Stimulated activated CD4-positive, alpha-beta T cell treated with anti-CD3 and anti-CD28 coated beads, Interleukin-4, amount 100 ng/mL, for 1 hour (primary cell): ENCODE results near the gene PTGES.

Experiments used
- DNase-seq: peaks from one replicate; pipeline ENCODE4 v3.0.0-alpha.2; 2020

Gene PTGES

DNA sequence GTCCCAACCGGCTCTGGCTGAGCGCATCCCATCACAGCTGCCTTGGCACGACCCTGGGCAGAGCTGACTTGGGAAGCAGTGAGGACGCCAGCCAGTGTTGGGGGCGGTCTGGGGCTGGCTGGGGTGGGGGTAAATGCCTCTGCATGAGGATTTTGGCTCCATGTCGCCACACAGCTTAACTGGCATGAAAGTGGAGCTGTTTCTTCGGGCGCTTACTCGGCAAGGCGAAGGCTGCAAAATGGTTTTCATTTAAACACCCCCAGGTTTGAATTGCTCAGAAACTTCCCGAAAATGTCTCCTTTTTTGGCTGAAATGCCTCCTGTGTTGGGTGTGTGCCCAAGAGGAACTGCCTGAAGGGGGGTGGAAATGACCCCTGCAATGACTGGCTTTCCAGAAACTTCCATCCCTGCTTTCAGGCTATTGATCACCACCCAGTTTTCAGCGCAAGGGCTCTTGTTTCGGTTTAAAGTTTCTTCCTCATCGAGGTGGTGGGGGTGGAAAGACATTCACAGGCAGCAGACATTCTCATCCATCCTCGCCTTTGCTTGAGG lies 38.3 kb downstream of the PTGES start:
- DNase-seq = no peak

DNA sequence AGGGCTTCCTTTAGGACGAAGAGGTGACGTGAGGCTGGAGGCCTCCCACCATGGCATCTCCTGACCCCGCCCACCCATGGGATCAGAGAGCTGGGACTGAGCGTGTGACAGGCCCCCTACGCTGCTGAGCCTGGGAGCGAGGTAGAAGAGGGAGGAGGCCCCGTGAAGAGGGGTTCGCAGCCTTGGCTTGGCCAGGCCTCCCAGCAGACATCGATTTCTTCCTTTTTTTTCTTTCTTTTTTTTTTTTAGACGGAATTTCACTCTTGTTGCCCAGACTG lies 39.5 kb downstream of the PTGES start:
- no peak for DNase-seq

DNA sequence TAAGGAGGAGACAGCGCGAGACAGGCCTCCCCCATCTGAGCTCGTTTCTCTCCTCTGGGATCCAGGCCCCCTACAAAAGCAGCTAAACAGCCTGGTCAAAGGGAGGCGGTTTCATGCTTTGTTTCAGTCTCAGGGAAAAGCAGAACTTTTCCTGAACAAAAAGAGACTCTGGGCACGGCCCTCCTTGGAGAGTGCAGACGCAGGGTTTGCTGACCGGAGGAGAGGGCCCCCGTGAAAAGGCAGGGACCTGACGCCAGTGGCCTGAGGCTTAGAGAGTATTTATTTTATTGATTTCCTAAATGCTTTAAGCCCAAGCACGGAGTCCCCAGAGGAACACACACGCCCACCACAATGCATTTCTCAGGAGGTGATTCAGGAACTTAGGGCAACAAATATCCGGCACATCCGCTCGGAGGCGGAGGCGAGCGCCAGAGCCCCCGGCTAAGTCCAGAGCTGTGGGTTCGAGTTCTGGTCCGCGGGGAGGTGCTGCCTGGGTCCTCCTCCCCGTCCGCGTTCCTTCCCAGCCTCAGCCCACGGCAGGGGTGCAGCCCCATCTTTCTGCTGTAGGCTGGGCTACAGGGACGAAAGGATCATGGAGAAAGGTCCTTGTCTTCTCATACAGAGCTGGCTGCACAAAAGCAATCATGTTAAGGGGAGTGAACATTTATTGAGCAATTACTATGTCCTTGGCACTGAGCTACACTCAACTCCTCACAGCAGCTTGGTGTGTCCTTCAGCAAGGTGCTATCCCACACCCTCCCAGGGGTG lies 40.0 kb downstream of the PTGES start:
- no peak for DNase-seq

DNA sequence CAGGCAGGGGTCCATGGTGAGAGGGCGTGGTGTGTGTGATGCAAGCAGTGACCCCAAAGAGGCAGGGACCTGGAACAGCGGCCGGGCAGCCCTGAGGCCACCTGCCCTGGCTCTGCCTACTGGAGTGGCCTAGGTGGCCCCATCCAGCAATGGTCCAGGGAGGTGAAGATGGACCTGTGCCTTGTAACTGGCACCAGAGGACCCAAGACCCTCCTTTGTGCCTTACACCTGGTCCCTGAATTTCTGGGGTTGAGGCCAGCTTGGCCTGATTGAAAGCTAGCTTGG lies 42.7 kb downstream of the PTGES start:
- no peak for DNase-seq

DNA sequence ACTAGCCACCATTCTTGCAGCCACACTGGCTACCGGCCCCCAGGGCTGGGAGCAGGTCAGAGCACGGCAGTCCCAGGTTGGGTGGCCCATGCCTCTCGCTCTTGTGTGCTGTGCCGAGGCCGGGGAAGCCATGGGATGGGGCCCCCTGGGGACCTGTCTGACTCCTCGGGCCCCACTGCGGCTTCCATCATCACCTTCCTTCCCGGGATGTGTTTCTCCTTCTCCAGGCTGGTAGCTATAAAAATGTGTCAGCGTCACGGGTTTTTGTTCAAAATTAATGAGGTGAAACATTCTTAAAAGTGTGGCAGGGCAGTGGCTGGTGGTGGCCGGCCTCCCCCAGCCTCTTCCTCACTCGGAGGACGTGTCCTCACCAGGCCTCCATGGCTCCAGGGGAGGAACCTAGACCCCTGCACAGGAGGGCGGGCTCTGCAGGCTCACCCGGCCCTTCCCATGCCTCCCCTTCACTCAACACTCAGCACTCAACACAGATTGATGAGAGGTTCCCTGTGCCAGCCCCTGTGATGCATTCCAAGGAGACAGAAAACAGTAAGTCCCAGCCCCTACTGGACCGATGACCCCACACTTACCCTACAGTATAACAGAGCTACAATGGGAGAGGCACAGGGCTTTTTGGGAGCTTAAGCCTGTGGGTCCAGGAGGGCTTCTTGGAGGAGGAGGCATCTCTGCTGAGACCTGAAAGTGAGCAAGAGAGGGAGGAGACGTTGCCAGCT lies 43.2 kb downstream of the PTGES start:
- no peak for DNase-seq

DNA sequence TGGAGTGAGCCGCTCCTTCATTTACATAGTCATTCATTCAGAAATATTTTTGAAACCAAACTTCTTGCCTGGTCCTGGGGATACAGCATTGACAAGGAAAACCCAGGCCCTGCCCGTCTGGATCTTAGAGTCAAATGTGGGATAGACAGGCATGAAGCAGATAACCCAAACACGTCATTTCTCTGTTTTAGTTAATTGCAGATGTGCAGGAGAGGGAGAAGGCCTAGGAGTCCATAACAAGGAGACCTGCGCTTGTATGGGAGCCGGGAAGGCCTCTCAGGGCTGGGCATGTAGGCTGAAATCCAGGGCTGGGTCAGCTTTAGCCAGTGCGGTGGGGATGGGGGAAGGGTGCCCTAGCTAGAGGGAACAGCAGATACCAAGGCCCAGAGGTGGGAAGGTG lies 44.0 kb downstream of the PTGES start:
- no peak for DNase-seq

DNA sequence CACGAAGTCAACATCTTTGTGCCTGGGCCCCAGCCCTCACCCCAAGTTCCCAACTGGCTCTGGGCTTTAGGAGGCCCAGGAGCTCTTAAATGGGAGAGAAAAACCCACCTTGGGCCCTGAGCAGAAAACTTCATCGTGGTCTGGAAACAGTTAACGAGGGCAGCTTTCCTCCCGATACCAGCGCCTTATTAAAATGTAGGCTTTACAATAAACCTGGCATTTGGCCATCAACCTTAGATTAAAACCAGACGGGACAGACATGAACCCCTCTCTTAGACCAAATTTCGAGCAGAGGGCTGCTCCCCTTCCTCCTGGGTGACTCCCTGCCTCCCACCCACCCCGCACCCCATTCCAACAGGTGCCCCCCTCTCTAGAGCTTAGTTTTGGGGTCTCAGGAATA lies 48.0 kb downstream of the PTGES start:
- no peak for DNase-seq

DNA sequence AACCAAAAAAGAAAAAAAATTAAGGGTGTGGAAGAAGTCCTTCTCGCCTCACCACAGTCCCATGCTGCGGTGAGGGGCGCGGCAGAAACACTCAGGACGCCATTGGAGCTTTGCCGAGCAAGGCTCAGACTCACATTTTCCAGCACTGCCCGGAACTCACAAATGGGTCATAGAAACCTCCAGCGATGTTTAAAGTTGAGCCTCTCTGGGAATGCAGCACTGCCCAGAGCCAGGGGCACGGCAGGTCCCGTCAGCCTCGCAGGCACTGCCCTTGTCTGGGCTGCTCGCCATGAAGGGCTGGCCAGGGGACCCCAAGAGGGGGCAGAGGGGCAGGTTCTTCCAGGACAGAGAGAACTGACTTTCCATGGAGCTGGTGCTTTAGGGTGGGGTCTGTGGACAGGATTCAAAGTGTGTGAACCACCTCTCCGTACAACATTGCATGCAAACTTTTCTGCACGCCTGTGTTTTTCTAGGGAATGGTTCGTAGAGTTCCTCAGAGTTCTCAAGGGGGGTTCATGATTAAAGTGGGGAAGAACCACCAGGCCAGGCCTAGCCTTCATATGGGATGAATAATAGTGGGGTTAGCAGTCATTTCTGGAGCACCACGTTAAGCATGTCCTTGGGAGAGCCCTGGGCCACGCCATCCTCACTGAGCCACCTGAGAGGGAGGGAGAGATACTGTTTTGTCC lies 49.0 kb downstream of the PTGES start:
- no peak for DNase-seq

DNA sequence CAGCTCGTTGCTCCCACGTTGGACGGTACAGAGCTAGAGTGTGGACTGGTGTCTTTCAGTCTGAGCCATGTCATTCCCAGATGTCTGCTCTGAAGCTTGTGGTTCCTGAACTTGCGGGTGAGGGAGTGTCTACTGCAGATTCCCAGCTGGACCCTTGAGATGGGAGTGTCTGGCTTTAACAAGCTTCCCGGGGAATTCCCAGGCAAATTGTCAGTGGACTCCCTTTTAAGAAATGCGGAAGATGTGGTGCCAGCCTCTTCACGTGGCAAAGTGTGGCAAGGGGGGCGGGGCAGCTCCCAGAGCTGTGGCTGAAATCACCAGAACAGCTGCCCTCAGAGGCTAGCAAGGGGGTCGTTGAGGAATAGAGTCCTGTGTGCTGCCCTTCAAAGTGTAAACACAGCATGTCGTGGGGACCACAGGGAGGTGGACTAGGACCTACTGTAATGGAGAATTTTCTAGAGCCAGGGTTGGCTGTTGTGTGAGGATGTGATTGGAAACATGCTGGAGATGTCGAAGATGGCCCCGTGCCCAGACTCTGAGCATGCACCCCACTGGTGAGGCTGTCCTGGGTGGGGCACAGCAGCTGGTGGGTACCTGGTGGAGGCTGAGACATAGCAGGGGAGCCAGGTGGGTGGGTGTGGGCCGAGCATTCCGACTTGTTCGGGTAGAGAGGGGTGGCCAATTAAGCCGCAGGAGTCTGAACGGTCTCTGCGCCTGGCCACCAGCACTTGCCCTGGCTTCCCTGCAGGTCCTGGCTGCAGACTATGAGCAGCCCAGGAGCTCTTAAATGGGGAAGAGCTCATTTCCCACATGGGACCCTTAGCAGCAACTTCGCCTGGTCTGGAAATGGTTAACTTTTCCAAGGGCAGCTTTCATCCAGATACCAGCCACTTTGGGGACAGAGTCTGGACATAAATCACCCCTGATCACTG lies 50.0 kb downstream of the PTGES start:
- no peak for DNase-seq

DNA sequence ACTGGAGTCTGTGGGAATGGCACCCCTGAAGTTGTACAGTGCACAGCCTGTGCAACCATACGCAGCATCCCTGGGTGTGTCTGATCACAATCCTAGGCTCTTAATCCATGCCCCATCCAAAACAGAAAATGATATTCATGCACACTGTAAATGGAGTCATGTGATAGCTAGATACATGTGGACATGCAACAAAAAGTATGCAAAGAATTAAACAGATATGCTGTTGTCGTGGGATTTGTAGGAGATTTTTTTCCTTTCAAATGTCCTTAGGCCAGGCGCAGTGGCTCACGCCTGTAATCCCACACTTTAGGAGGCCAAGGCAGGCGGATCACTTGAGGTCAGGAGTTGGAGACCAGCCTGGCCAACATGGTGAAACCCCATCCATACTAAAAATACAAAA lies 51.3 kb downstream of the PTGES start:
- DNase-seq = no peak

DNA sequence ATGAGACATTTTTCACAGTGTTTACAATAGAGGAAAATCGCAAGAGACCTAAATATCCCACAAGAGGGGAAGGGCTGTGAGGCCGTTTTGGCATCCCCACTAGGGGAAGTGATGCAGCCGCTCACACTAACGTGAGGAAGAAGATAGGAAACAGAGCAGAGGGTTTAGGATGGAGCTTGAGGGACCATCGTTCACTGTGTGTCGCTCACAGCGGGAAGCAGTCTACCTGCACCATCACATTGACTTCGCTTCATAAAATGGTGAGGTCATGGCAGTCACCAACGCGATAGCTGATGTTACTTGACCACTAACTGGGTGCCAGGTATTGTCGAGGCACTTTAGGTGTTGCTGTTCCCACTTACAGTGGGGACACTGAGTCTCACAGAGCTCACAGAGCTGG lies 51.8 kb downstream of the PTGES start:
- DNase-seq = no peak

DNA sequence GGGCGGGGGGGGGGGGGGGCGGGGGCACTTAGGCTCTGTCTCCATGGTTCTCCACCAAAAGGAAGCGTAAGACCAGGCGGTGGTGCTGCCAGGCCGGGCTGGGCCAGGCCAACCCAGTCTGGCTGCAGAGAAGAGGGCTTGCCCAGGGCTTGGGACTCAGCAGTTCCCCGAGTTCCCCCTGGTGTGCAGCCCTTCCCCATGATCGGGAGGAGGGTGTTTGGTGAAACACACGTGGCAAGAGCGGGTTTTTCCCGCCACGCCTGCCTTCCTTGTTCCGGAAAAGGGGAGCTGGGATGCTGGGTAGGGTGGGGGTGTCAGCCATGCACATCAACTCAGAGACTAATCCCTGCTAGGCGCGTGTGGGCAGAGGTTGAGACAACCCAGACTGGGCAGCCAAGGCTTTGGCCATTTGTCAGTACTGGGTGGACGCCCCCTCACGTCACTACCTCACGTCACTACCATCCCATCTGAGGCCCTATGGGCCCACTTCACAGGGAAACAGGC lies 54.5 kb downstream of the PTGES start:
- DNase-seq = peak; percentile 15

DNA sequence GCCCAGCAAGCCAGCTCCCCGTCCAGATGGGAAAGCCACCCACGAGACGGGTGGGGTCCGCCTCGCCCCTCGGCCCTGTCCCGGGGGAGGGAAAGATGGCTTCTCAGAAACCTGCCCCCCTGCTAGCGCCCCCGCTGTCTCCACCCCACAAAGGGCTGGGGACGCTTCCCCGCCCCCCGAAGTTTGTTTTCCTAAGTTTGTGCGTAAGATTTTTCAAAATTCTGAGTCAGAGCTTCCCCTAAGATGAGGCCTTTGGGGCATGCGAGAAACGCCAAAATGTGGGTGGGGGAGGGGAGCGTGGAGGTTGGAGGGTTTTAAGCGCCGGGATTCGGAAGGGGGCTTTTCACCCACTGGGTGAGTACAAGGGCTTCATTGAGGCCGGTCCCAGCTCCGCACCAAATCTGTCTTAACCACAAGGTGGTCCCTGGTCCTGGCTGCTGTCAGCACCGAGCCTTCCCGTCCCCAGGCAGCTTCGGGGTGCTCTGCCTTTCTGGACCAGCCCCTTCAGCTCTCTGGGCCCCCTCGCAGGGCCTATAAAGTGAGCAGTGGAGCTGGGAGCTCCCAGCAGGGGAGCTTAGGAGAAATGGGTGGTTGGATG lies 55.1 kb downstream of the PTGES start:
- peak; percentile 71 for DNase-seq

DNA sequence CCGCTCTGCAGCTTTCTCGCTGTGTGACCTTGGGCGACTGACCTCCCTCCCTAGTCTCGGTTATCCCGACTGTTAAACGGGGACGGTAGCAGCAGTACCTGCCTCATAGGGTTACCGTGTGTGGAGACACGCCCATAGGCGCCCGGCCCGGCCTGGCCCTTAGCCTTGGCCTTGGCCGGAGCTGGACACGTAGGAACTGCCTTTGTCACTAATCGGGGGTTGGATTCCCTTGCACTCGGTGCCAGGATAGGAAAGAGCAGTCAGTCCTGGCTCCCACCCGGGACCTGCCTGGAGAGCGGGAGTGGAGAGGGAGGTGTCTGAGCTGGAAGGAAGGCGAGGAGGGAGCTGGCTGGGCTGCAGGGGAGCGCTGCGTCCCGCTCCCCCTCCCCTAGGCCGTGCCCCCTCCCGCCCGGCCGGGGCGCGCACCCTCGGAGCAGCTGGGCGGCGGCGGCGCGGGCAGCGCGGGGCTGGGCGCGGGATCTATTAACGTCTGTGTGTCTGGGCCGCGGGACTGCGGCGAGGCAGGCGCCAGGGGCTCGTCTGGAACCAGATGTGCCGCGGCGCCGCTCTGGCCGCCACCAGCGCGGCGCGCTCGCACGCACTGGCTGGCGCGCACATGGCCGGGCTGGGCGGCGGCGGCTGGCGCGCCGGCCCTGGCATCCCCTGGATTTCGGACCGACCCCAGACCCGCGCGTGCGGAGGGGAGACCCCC lies 55.7 kb downstream of the PTGES start:
- peak; percentile 18 for DNase-seq

DNA sequence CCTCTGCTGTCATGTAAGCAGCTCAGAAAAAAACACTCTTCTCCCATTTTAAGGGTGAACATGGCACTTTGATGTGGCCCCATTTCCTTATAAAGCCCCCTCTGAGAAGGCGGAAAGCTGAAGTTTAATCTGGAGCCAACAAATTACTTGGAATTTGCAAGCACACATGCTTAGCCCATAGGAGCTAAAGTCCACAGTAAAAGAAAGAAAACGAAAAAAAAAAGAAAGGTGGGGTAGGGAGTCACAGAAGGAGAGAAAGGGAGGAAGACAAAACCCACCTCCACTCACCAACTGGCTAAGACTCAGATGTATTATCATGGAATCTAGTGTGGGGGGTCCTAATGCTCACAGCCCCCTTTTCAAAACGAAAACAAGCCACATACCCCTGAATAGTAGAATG lies 57.0 kb downstream of the PTGES start:
- no peak for DNase-seq

DNA sequence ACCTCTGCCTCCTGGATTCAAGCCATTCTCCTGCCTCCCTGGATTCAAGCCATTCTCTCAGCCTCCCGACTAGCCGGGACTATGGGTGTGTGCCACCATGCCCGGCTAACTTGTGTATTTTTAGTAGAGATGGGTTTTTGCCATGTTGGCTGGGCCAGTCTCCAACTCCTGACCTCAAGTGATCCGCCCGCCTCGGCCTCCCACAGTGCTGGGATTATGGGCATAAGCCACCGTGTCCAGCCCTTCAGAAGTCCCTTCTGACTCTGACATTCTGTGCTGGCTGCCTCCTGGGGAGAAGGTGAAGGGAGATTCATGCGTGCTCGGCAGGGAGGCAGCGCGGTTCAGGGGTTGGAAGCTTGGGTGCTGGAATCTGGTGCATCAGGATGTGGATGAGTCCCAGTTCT lies 58.6 kb downstream of the PTGES start:
- DNase-seq = no peak

DNA sequence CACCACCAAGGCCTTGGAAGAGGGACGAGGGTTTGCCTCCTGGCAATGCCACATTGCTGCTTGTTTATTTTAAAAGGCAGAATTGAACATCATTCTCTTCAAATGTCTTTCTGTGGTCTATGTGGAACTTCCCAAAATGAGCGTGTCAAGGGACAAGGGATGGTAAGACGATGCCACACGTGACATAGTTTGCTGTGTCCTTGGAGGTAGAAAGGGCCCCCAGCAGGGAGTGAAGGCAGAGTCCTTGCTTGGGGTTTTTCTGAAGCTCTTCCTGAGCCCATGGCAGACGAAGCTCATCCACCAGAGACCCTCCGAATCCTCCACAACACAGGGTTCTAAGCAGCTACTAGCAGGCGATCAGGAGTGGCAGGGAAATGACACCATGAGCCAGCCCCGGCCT lies 59.1 kb downstream of the PTGES start:
- no peak for DNase-seq

DNA sequence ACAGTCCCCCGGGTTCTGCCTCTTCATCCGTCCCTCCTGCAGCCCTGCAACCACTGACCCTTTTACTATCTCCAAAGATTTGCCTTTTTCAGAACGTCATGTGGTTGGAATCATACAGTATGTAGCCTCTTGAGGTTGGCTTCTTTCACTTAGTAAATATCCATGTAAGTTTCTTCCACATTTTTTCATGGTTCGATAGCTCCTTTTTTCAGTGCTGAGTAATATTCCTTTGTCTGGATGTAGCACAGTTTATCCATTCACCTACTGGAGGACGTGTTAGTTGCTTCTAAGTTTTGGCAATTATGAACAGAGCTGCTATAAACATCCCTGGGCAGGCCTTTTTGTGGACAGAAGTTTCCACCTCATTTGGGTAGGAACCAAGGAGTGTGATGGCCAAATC lies 60.3 kb downstream of the PTGES start:
- no peak for DNase-seq
